ENCODE data around the gene MACROD2.
A peak's percentile ranks its signal among the peaks of the same experiment; 100 is the strongest.

MACROD2 gene

DNA sequence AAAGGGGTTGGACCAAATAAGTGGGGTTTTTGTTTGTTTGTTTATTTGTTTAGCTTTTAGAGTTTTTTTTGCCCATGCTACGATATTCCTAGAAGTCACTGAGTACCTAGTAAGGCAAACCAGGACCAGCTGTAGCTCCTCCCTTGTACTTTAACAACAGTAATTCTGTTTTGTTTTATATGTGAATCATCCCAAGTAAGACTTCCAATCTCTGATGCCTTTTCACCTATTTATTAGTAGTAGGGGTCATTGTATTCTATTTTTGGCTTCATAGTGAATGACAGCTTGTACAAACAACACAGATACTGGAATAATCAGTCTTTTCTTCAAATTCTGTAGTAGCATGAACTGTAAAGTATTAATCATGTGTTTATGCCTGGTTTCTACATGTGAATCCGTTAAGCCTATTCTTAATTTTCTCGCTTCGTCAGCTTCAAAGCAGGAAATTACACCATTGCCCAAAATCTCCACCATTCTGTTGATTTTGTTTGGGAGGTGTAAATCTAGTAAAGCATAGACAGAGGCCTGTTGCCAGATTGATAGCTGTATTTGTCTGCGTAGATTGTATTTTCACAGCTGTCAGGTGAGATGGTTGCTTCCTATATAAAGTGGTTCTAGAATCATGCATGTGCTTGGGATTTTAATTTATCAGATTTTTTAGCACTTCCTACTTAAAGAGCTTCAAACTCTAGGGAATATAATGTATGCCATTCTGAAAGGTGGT is 493.6 kb downstream of the MACROD2 start:
- DNase-seq = no peak

DNA sequence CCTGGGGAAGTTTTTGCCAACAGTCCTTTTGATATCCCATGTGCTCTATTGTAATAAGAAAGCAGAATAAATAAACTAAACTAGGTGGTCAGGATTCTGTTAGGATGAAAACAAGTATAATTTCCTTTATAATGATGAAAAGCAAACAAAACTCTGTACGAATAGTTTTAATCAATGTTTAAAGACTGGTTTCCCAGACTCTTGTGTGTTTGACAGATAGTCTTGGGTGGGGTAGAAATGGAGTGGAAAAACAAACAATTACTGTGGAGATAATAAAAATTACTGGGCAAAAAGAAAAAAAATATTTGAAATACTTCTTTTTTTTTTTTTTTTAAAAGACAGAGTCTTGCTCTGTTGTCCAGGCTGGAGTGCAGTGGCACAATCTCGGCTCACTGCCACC is 494.2 kb downstream of the MACROD2 start:
- no peak for DNase-seq

DNA sequence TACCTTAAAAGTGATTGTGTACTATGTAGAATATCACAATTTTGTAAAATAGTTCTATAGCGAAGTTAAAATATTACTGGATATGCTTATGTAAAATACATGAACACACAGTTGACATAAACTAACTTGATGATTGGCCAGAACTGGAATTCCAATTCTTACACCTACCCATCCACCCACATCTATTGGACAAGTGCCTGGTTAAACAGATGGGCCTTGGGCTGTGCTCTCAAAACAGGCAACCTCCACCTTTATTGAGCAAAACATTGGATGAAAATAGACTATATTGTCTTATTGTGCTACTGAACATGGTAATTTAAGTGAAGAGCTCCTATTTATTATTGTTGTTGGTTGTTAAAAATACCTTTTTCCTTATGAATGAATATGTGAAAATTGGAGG is 496.1 kb downstream of the MACROD2 start:
- DNase-seq = no peak

DNA sequence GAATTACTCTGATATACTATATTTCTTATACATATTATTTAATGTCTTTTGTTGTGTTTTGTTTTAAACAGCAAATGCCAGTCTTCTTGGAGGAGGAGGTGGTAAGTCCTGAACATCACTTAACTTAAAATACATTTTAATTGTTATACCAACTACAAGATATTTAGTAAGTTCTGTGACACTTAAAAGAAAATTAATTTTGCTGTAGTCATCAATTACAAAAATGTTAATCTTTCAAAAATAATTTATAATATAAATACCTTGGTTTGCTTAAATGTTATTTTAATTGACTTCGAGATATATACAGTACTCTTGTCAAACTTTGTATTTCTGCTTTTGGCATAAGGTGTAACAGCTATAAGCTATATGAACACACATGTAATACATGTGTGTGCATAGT is 498.1 kb downstream of the MACROD2 start:
- DNase-seq = no peak

DNA sequence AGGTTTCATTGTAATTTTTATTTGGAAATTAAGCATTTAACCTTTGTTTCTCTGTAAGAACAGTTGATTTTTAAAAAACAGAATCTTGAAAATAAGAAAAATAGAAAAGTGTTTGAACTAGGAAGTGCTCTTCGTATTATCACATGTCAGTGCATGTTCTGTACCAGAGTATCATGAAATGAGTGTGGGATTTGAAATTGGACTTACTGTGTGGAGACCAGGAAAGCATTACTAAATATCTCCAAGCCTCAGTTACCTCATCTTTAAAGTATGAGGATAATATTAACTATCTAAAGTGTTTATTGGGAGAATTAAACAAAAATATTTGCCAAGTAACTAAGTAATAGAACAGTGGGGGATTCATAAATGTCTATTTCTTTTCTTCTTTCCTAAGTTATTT is 499.0 kb downstream of the MACROD2 start:
- DNase-seq = no peak

DNA sequence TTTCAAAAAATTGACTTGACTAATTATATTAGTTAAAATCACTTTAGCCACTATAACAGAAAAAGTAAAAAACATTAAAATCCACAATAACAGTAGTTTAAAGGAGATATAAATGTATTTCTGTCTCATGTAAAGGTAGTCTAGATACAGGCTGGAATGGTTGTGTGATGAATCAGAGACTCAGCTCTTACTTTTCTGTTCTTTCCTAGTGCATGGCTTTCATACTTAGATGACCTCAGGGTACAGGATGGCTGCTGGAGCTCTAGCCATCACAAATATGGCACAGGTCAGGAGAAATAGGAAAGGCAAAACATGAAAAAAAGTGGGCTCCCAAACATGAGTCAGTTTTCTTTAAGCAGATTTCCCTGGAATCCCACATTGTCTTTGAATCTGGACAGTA is 499.8 kb downstream of the MACROD2 start:
- DNase-seq = no peak

DNA sequence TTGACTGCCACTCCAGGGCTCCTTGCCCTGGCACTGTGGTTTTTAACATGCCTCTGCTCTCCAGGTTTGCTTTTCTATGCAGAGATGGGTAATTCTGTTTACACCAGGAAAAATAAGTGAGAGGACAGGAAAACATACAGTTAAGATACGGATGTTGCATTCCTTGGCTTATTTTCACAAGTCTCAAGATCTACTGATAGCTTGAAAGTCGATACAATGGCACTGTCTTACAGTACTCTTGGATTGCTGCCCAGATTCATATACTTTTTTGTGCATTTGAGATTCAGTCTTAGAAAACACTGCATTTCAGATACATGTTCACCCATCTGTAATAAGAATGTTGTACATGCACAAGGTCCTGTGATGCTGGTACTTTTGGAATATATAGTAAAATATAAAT is 501.7 kb downstream of the MACROD2 start:
- no peak for DNase-seq

DNA sequence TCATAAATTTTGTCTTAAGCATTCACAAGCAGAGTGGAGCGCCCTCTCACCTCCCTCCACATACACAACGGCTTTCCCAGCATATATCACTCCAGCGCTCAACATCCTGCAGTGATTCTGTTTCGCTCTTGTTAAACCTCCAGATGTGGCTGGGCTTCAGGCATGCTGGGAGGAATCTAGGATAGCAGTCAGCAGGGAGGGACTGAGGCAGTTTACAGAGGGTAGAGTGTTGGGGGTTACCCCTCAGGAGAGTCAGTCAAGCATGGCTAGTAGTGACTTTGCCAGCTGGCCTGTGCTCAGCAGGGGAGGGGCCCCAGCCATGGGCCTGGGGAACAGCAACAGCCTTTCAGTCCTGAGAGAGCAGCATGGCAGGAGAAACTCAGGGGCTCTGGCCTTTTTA is 503.5 kb downstream of the MACROD2 start:
- no peak for DNase-seq

DNA sequence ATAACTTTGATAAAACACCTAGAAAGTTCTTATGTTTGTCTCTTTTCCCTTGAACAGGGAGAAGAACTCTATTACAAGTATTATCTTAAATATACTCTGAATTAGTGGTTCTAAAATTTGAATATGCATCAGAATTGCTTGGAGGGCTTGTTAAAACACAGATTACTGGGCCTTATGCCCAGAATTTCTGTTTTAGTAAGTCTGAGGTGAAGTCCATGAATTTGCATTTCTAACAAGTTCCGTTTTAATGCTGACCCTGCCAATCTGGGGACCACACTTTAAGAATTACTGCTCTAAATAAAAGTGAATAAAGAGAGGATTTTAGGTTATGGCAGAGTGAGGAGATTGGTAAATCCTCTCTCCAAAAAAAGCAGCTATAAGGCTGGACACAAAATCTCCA is 510.2 kb downstream of the MACROD2 start:
- DNase-seq = no peak

DNA sequence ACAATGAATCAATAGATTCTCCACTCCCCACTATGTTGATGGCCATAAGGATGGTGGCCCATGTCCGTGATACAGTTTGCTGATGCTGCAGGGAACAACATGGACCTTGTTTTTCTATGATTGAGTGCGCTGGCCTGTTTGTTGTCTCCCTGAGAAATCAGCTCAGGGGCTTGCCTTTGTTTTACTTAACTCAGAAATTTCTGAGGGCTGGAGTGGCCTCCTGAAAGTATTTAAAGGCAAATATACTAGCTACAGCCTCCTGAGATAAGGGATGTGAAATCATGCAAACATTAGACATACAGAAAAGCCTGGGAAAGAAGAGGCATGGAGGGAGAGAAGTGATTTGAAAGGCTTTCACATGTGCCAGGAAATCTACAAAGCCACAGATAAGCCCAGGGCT is 512.4 kb downstream of the MACROD2 start:
- DNase-seq = no peak

DNA sequence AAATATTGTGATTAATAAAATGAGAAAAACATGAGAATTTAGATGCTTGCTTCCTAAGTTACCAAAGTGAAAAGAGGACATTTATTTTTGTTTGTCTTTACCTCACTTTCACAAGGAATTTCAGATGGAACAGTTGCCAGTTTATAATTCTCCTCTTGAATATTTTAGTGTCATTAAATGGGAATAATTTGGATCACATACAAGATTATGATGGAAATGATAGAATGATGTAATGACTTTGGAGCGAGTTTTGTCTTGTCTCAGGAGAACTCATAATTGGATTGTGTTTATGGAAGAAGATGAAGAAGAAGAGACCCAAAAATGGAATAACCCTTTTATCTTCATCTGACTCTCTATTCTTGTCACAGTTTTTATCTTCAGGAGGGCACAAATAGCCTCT is 515.0 kb downstream of the MACROD2 start:
- DNase-seq = no peak

DNA sequence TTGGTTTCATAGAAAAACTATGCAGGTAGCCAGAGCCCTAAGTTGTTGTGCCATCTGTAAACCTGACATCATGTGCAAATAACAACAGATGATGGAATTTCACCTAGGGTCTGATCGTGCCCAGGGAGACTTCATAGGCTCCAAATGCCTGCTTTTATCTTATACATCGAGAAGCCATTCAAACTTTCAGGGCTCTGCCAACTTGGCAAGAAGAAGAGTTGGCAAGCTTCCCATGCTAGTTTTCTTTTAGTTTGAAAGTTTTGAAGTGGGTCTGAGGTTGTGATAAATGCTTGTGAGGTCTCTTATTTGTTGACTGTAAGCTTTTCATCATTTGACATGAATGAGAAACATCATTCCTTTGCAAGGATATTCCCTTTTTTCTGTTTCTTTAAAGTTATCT is 517.5 kb downstream of the MACROD2 start:
- no peak for DNase-seq

DNA sequence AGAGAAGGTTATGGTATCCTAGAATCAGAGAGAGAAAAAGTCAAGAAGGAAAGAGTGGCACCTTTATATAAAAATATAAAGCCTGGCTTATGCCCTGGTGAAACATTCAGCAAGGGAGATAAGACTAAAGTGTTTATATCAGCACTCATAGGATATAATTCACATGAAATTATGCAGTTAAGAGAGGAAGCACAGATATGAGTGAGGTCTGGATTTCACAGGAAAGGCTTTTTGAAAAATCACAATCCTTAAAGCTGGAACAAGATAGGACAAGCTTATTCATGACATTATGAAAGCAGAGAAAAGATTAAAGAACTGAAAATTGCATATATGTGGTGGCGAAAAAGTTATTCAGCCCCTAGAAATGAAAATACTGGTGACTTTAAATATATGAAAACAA is 523.3 kb downstream of the MACROD2 start:
- no peak for DNase-seq

DNA sequence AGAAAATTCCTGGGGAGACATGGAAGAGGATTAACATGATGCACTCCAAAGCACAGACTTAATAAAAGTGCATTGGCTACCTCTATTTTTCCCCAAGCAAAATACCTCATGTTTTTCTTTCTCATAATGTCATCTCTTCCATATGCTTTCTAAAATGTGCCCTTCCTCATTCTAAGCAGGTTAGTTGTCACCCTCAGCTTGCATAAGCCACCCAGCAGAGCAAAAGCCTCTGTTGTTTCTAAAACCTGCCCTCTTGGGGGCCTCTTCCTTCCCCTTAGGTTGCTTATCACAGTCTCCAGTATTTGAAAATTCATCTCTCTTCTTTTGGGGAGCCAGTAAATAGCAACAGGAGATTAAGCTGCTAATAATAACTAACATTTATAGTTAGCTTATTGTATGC is 525.7 kb downstream of the MACROD2 start:
- DNase-seq = no peak

DNA sequence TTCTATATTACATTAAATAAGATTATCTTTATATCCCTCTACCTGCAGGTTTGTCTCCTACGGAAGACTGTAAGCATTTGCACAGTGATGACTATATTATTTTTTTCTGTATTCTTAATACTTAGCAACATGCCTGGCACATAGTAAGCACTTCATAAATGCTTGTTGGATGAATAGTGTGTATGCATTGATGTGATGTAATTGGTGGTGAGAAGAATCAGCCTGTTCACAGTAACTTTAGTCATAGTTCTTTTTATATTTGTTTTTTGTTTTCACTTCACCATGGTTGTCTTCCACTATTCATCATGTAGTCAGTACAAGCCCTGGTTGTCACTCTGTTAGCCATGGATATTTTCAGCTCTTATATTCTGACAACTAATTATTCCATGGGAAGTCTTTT is 526.1 kb downstream of the MACROD2 start:
- DNase-seq = no peak

DNA sequence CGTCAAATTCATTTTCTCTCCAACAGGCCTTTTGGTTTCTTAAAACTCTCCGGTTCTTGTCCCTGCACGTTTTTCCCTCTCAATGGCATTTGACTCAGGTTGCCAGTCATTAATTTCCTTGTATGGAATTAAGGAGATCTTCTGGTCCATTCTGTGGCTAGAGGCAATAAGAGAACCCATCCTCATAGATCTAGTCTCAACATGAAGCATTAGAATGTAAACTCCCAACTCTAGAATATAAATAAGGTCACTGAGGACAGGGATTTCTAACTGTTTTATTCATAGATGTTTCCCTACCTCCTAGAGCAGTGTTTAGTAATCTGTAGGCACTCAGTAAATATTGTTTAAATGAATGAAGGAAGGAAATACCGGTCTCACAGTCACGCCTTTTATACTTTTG is 527.3 kb downstream of the MACROD2 start:
- DNase-seq = no peak

DNA sequence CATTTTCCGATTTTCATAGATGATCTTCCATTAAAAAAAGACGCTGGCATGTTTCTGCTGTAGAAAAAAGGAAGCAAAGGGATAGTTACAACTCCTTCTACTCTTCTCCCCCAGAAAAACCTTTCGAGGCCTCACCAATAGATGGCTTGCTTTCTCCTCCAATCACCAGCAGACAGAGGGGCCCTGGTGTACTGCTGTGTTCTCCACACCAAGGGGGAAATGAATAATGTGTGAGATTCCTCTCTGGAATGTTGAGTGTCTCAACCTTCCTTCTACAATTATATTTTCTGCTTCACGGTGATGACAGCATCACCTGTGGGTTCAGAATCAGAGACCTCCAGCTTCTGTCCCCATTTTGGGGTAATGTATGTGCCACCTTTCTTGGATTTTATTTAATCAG is 527.8 kb downstream of the MACROD2 start:
- DNase-seq = no peak

DNA sequence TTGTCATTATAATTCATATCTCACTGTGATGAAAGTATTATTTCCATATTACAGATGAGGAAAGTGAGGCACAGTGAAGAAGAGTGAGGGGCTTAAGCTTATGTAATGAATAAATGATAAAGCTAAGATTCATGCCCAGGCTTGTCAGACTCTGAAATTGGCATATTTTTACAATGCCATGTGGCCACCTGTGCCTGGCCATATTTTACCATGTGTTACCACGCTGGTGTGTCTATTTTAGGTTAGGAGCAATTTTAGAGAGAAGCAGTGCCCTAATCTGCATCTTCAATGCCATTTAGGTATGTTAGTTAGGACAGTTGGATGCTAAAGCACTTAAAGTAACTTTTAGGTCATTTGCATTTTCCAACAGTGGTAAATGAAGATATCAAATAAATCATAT is 530.1 kb downstream of the MACROD2 start:
- DNase-seq = no peak

DNA sequence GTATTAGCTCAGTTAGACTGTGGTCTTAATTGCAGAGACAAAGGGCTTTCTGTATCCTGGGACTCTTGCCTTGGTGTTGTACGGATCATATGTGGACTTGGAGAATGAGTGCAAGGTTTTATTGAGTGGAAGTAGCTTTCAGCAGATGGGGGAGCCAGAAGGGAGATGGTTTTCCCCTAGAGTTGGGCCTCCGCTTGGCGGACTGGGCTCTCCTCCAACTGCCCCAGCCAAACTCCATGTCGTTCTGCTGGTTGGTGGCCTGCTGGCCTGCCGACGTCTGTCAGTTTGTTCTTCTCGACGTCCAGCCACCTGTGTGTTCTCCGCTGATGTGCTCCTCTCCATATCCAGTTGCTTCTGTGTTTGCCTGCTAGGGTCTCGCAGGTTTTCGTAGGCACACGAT is 531.6 kb downstream of the MACROD2 start:
- peak; percentile 24 for DNase-seq

DNA sequence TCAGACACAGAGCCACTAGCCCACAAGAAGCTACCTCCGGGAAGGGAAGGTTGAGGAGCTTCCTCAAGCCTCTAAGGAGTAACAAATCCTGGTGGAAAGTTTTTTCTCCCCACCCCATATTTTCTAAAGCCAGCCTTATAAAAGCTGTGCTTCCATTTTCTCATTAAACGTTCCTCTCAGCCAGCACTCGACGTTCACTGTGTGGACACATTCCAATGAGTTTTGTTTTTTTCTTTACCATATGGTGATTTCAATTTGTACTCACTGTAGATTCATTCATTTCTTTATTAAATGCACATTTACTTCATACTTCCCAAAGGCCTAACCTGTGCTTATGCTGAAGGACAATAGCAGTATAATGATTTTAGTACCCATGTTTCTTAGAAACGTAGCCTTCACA is 536.5 kb downstream of the MACROD2 start:
- no peak for DNase-seq

DNA sequence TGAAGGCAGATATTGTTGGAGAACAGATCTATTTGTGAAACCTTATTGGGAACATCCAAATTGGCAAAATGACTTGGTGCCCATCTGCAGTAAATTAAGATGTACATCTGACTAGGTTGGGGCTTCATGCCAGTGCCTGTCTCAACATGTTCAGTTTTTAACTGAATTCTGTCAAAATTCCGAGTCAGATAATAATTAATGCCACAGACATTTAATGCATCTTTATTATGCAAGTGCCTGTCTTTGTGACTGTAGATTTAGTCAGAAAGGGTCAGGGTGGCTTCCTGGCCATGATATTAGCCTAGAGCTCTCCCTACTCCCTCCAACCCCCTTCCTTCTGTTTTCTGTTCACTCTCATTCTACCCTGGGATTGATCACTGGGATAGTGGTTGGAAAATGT is 541.4 kb downstream of the MACROD2 start:
- no peak for DNase-seq

DNA sequence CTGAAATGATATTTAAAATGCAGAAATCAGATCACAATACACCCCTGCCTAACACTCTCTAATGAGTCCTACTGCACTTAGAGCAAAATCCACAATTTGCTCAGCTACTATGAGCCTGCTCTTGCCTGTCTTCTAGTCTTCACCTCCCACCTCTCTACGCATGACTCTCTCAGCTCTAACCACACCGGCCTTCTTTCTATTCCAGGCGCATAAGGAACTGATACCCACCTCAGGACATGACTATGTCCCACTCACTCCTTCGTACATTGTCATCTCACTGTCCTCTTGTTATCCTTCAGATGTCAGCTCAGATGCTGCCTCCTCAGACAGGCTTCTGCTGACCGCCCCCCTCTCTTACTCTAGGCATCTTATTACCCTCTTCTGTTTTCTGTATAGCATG is 543.1 kb downstream of the MACROD2 start:
- DNase-seq = no peak

DNA sequence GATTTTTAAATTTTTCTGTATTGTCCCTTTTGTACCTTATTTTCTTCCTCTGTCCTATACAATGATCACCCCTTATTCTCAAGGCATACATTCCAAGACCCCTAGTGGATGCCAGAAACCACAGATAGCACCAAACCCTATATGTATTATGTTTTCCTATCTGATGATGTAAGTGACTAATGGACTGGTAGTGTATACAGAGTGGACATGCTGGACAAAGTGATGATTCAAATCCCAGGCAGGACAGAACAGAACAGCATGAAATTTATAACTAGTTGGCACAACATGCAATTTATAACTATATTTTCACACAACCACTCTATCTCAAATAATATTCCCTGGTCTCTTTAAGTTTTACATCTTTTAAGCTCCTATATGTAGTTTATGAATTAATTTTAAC is 547.7 kb downstream of the MACROD2 start:
- DNase-seq = no peak

DNA sequence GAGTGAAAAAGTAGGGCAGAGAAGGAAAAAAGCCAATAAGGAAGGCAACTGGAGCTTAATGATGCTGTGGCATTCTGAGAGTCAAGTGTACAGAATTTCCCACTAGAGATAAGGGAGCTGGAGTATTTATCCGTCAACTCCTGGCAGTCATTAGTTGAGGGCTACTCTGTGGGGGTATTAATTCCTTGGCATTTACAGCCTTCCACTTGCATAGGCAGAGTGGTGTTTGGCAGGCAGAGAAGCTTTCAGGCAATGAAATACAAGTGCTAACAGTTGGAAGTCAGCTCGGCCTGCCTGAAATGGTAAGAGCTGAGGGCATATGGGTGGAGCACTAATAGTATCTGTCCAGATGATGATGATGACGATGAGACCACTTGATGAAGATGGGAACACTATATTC is 549.4 kb downstream of the MACROD2 start:
- DNase-seq = no peak

DNA sequence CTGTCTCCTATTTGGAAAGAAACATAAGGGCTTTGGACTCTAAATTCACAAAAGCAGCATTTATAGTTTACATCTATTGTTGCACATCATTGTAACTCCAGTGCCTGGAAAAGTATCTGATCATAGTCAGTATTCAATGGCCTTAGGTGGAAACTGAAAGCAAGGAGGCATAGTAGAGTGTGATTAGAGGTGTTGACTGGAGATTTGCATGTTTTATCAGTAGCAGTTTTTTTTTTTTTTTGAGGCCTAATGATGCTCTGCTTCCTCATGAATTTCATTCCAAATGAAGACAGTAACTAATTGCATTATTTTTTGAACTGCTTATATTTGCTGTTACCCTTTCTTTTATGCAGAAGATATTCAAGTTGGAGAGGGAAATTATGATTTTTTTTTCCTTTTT is 555.3 kb downstream of the MACROD2 start:
- DNase-seq = no peak
